ENCODE measurements around the gene CPA5.
A peak's percentile ranks its signal among the peaks of the same experiment; 100 is the strongest.

GRCh38 chr7:130363026-130363847 is 18.6 kb downstream of the CPA5 start:
- TF ChIP-seq MYC (IDR thresholded peaks at IDR 0.05; ENCODE audit: low read depth, low read length) (no peak), CTCF (IDR thresholded peaks at IDR 0.05; ENCODE audit: extremely low read depth in 1 of 2, insufficient read depth in 1 of 2, low read depth in 1 of 2, low read length in 2 of 2) (no peak), POLR2AphosphoS5 (IDR thresholded peaks at IDR 0.05; ENCODE audit: insufficient read depth, low read depth, low read length) (no peak), POLR2A (IDR thresholded peaks at IDR 0.05; ENCODE audit: low read depth, low read length) (no peak), EZH2 (IDR thresholded peaks at IDR 0.05; ENCODE audit: borderline replicate concordance, low read depth, low read length, severe bottlenecking) (no peak), MAX (IDR thresholded peaks at IDR 0.05; ENCODE audit: insufficient read depth, insufficient read length) (no peak), GATA2 (IDR thresholded peaks at IDR 0.05; ENCODE audit: insufficient read depth, insufficient read length, low read depth, low read length) (no peak), JUN (IDR thresholded peaks at IDR 0.05; ENCODE audit: borderline replicate concordance, insufficient read depth, insufficient read length, low read depth) (peak; percentile 7)
